K562 (cell line): ENCODE results near the gene SLC35B1. TPM values are rescaled to one million over a fixed set of nuclear protein-coding genes. Genes with fewer than 3 reads are reported as not detected.

Experiments
- CEBPG ChIP-seq, 3 experiments: fragments of 200-800 bp in 1 of 3; sonication (Bioruptor generic) in 1 of 3; sonication (generic) in 1 of 3; formaldehyde crosslinking in 1 of 3; IDR thresholded peaks in 2 of 3; conservative IDR thresholded peaks in 1 of 3; 2 replicates each; pipeline versions ENCODE4 v1.6.1 to v1.8.0; 2016 to 2022; ENCODE audit warnings: missing compliant biosample characterization in 2 of 3, missing genetic modification characterization in 2 of 3, mild to moderate bottlenecking in 1 of 3, missing genetic modification reagents in 1 of 3
- HNRNPK ChIP-seq: fragments of 200-400 bp; formaldehyde crosslinking; IDR thresholded peaks from one replicate; pipeline ENCODE4 v1.6.1; 2018; ENCODE audit warnings: mild to moderate bottlenecking, low read depth, low read length; ENCODE audit not compliant: poor library complexity, severe bottlenecking
- KAT2B ChIP-seq: IDR thresholded peaks from one replicate; pipeline ENCODE4 v1.6.1; 2012; ENCODE audit warnings: low read depth, mild to moderate bottlenecking, control low read depth, inconsistent platforms, low read length, moderate library complexity
- TBP ChIP-seq: optimal IDR thresholded peaks from 2 replicates; pipeline ENCODE3; 2011; ENCODE audit warnings: low read depth, low read length, improper control_type of control experiment
- TRIM28 ChIP-seq: fragments of 450-650 bp; IDR thresholded peaks from 2 replicates; pipeline ENCODE4 v1.6.1; 2017
- XRCC4 ChIP-seq: IDR thresholded peaks from one replicate; pipeline ENCODE4 v1.6.1; 2011; ENCODE audit not compliant: insufficient read depth, insufficient read length; ENCODE audit errors: extremely low read depth
- ZFPM2 ChIP-seq: fragments of 250-450 bp; sonication (Bioruptor Pico); IDR thresholded peaks from 2 replicates; pipeline ENCODE4 v1.5.1; 2022; ENCODE audit warnings: mild to moderate bottlenecking
- ZNF253 ChIP-seq: fragments of 250-450 bp; sonication (Bioruptor Pico); conservative IDR thresholded peaks from 2 replicates; pipeline ENCODE4 v1.6.1; 2021; ENCODE audit warnings: mild to moderate bottlenecking
- polyA plus RNA-seq, 8 experiments: library from polyadenylated mRNA; depleted of rRNA in 4 of 8; stranded (reverse) in 5 of 8; unstranded in 3 of 8; fragments of >200 nt; fragmentation: Nextera tagmentation in 2 of 8; fragmentation: Illumina TruSeq in 1 of 8; extraction: Ambion mirVana in 2 of 8; extraction: Trizol in 1 of 8; gene quantifications; 2 replicates each; pipeline versions ENCODE4 v1.2.1 to v1.2.3, GENCODE V29; 2011 to 2014; ENCODE audit warnings: inconsistent platforms in 1 of 8, missing spikeins in 1 of 8
- total RNA-seq, 7 experiments: library from RNA; depleted of rRNA in 6 of 7; stranded (reverse); fragments of >200 nt in 6 of 7; fragmentation: Illumina TruSeq in 2 of 7; extraction: Trizol in 2 of 7; gene quantifications; 2 replicates each; pipeline versions ENCODE4 v1.2.1 to v1.2.3, GENCODE V29; 2011 to 2021; ENCODE audit warnings: low replicate concordance in 1 of 7
- TF ChIP-seq, protein P1 (sequence below): sonication (generic); formaldehyde crosslinking; IDR thresholded peaks from 2 replicates; pipeline ENCODE4 v1.9.0; 2022; ENCODE audit warnings: mild to moderate bottlenecking, missing genetic modification reagents
- TF ChIP-seq, protein P2 (sequence below), 2 experiments: fragments of 450-650 bp; formaldehyde crosslinking in 1 of 2; IDR thresholded peaks; 2 replicates each; pipeline versions ENCODE4 v1.4.0 to v1.6.1; 2014 to 2020; ENCODE audit warnings: mild to moderate bottlenecking in 2 of 2, borderline replicate concordance in 1 of 2, low read depth in 1 of 2

The SLC35B1 gene
- total and polyA plus RNA-seq, 9 of the 15 experiments (the other 6 are each of a cell fraction or from before 2014, with no cell fraction given): 51.4 to 87.9 (median 66.3) TPM

GRCh38 chr17:49707608-49708514, at the start of gene SLC35B1 (continued):
- no peak for TF ChIP-seq KAT2B
- TF ChIP-seq, protein P1, sequence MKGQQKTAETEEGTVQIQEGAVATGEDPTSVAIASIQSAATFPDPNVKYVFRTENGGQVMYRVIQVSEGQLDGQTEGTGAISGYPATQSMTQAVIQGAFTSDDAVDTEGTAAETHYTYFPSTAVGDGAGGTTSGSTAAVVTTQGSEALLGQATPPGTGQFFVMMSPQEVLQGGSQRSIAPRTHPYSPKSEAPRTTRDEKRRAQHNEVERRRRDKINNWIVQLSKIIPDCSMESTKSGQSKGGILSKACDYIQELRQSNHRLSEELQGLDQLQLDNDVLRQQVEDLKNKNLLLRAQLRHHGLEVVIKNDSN (CRISPR knock-in tag): no peak; the same call in 1 of the 2 replicates
- TF ChIP-seq TRIM28: 0 out of 2 replicates have a peak, but pooled peaks have one; percentile 10
- TF ChIP-seq, protein P2, sequence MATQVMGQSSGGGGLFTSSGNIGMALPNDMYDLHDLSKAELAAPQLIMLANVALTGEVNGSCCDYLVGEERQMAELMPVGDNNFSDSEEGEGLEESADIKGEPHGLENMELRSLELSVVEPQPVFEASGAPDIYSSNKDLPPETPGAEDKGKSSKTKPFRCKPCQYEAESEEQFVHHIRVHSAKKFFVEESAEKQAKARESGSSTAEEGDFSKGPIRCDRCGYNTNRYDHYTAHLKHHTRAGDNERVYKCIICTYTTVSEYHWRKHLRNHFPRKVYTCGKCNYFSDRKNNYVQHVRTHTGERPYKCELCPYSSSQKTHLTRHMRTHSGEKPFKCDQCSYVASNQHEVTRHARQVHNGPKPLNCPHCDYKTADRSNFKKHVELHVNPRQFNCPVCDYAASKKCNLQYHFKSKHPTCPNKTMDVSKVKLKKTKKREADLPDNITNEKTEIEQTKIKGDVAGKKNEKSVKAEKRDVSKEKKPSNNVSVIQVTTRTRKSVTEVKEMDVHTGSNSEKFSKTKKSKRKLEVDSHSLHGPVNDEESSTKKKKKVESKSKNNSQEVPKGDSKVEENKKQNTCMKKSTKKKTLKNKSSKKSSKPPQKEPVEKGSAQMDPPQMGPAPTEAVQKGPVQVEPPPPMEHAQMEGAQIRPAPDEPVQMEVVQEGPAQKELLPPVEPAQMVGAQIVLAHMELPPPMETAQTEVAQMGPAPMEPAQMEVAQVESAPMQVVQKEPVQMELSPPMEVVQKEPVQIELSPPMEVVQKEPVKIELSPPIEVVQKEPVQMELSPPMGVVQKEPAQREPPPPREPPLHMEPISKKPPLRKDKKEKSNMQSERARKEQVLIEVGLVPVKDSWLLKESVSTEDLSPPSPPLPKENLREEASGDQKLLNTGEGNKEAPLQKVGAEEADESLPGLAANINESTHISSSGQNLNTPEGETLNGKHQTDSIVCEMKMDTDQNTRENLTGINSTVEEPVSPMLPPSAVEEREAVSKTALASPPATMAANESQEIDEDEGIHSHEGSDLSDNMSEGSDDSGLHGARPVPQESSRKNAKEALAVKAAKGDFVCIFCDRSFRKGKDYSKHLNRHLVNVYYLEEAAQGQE (IDR thresholded peaks at IDR 0.05; ENCODE audit: borderline replicate concordance): peak; percentile 44
- TF ChIP-seq, protein P2 (CRISPR knock-in tag; IDR thresholded peaks at IDR 0.05; ENCODE audit: low read depth): peak; percentile 77
- TF ChIP-seq ZFPM2 (CRISPR knock-in tag): 0 out of 2 replicates have a peak, but pooled peaks have one; percentile 59
- no peak for TF ChIP-seq ZNF253 (CRISPR knock-in tag)
- TF ChIP-seq XRCC4: no peak
- TF ChIP-seq HNRNPK: no peak
- no peak for TF ChIP-seq CEBPG (CRISPR knock-in tag; IDR thresholded peaks at IDR 0.05)
- TF ChIP-seq CEBPG (tag; conservative IDR thresholded peaks at IDR 0.05 in 1 of 2, IDR thresholded peaks at IDR 0.05 in 1 of 2): no peak
- TF ChIP-seq TBP: peak; percentile 66
